K562 (cell line): ENCODE measurements around the gene SLC20A1. TPM values are rescaled to one million over a fixed set of nuclear protein-coding genes. Genes with fewer than 3 reads are reported as not detected.

ENCODE experiments used
- CXXC5 ChIP-seq: fragments of 250-450 bp; sonication (Bioruptor Pico); IDR thresholded peaks from 2 replicates; pipeline ENCODE4 v1.8.0; 2022; ENCODE audit warnings: inconsistent platforms, mild to moderate bottlenecking, moderate library complexity
- FOXM1 ChIP-seq, 2 experiments: fragments of 450-650 bp in 1 of 2; sonication (generic) in 1 of 2; formaldehyde crosslinking in 1 of 2; IDR thresholded peaks; 2 replicates each; pipeline versions ENCODE4 v1.6.1 to v1.9.0; 2017 to 2022; ENCODE audit warnings: low read depth in 2 of 2, mild to moderate bottlenecking in 2 of 2, missing genetic modification reagents in 1 of 2, moderate library complexity in 1 of 2
- MNT ChIP-seq, 2 experiments: fragments of 450-650 bp; conservative IDR thresholded peaks; 2 replicates each; pipeline ENCODE4 v1.6.1; 2017; ENCODE audit warnings: mild to moderate bottlenecking in 2 of 2, moderate library complexity in 2 of 2
- MYNN ChIP-seq, 2 experiments: sonication (generic); formaldehyde crosslinking in 1 of 2; IDR thresholded peaks; 2 replicates each; pipeline versions ENCODE4 v1.5.0 to v1.6.1; 2016 to 2020; ENCODE audit warnings: antibody characterized with exemption in 1 of 2, missing genetic modification reagents in 1 of 2
- TARDBP ChIP-seq: fragments of 450-650 bp; IDR thresholded peaks from 2 replicates; pipeline ENCODE4 v1.6.1; 2016
- TCF3 ChIP-seq: sonication (generic); formaldehyde crosslinking; IDR thresholded peaks from 2 replicates; pipeline ENCODE4 v1.4.0; 2020; ENCODE audit warnings: mild to moderate bottlenecking, missing genetic modification reagents
- TOE1 ChIP-seq, 2 experiments: fragments of 450-650 bp in 1 of 2; sonication (generic) in 1 of 2; formaldehyde crosslinking in 1 of 2; IDR thresholded peaks; 2 replicates each; pipeline versions ENCODE4 v1.7.1 to v1.8.0; 2016 to 2022; ENCODE audit warnings: borderline replicate concordance in 2 of 2, mild to moderate bottlenecking in 2 of 2, antibody characterized with exemption in 1 of 2, inconsistent platforms in 1 of 2, low read depth in 1 of 2, missing genetic modification reagents in 1 of 2, moderate library complexity in 1 of 2
- ZBTB49 ChIP-seq: sonication (generic); formaldehyde crosslinking; IDR thresholded peaks from 2 replicates; pipeline ENCODE4 v1.8.0; 2022; ENCODE audit warnings: missing genetic modification reagents, mild to moderate bottlenecking, borderline replicate concordance
- ZNF121 ChIP-seq: sonication (generic); formaldehyde crosslinking; conservative IDR thresholded peaks from 2 replicates; pipeline ENCODE4 v1.8.0; 2022; ENCODE audit warnings: missing genetic modification reagents
- ZNF274 ChIP-seq: IDR thresholded peaks from 2 replicates; pipeline ENCODE4 v1.6.1; 2011; ENCODE audit warnings: low read depth, mild to moderate bottlenecking, low read length, moderate library complexity, borderline replicate concordance
- ZNF592 ChIP-seq: fragments of 450-650 bp; IDR thresholded peaks from 2 replicates; pipeline ENCODE4 v1.6.1; 2017; ENCODE audit warnings: antibody characterized with exemption, mild to moderate bottlenecking
- ZNF639 ChIP-seq, 2 experiments: fragments of 200-800 bp in 1 of 2; sonication (Bioruptor generic) in 1 of 2; sonication (generic) in 1 of 2; formaldehyde crosslinking in 1 of 2; IDR thresholded peaks in 1 of 2; conservative IDR thresholded peaks in 1 of 2; 2 replicates each; pipeline versions ENCODE4 v1.5.0 to v1.6.1; 2016 to 2020; ENCODE audit warnings: missing compliant biosample characterization in 1 of 2, missing genetic modification characterization in 1 of 2, missing genetic modification reagents in 1 of 2
- ZNF764 ChIP-seq: fragments of 250-450 bp; sonication (Bioruptor Pico); IDR thresholded peaks from 2 replicates; pipeline ENCODE4 v1.4.0; 2020; ENCODE audit warnings: low read depth, mild to moderate bottlenecking, moderate library complexity
- polyA plus RNA-seq, 8 experiments: library from polyadenylated mRNA; depleted of rRNA in 4 of 8; stranded (reverse) in 5 of 8; unstranded in 3 of 8; fragments of >200 nt; fragmentation: Nextera tagmentation in 2 of 8; fragmentation: Illumina TruSeq in 1 of 8; extraction: Ambion mirVana in 2 of 8; extraction: Trizol in 1 of 8; gene quantifications; 2 replicates each; pipeline versions ENCODE4 v1.2.1 to v1.2.3, GENCODE V29; 2011 to 2014; ENCODE audit warnings: inconsistent platforms in 1 of 8, missing spikeins in 1 of 8
- total RNA-seq, 7 experiments: library from RNA; depleted of rRNA in 6 of 7; stranded (reverse); fragments of >200 nt in 6 of 7; fragmentation: Illumina TruSeq in 2 of 7; extraction: Trizol in 2 of 7; gene quantifications; 2 replicates each; pipeline versions ENCODE4 v1.2.1 to v1.2.3, GENCODE V29; 2011 to 2021; ENCODE audit warnings: low replicate concordance in 1 of 7

The SLC20A1 gene
- total and polyA plus RNA-seq, 9 of the 15 experiments (the other 6 are each of a cell fraction or from before 2014, with no cell fraction given), result 53.8 to 150 (median 74.7) TPM

- TF ChIP-seq TOE1 (IDR thresholded peaks at IDR 0.05; ENCODE audit: borderline replicate concordance) (no peak), TOE1 (CRISPR knock-in tag; IDR thresholded peaks at IDR 0.05; ENCODE audit: borderline replicate concordance, low read depth) (no peak), MNT (conservative IDR thresholded peaks at IDR 0.05) (0 out of 4 replicates have a peak, but pooled peaks of 1 of the 2 experiments have one; percentile 21), TARDBP (no peak), MYNN (IDR thresholded peaks at IDR 0.05) (peak; percentile 98), MYNN (CRISPR knock-in tag; IDR thresholded peaks at IDR 0.05) (no peak), ZNF639 (CRISPR knock-in tag; conservative IDR thresholded peaks at IDR 0.05 in 1 of 2, IDR thresholded peaks at IDR 0.05 in 1 of 2) (no peak), CXXC5 (CRISPR knock-in tag) (0 out of 2 replicates have a peak, but pooled peaks have one; percentile 8), ZNF592 (peak; percentile 71; the same call in 1 of the 2 replicates), ZNF764 (CRISPR knock-in tag) (no peak), ZBTB49 (CRISPR knock-in tag) (no peak), FOXM1 (IDR thresholded peaks at IDR 0.05; ENCODE audit: low read depth) (peak; percentile 54), FOXM1 (CRISPR knock-in tag; IDR thresholded peaks at IDR 0.05; ENCODE audit: low read depth) (no peak), ZNF274 (no peak), ZNF121 (CRISPR knock-in tag) (peak; percentile 78), TCF3 (CRISPR knock-in tag) (no peak)
Measured at GRCh38 chr2:112685271-112685884, 39.6 kb downstream of the SLC20A1 start (continued).
